ENCODE data around the gene THBS1. TPM values are rescaled to one million over a fixed set of nuclear protein-coding genes. Genes with fewer than 3 reads are reported as not detected.

THBS1 gene
- total RNA-seq, 1 donor from 2014 or later = 513 TPM

DNA sequence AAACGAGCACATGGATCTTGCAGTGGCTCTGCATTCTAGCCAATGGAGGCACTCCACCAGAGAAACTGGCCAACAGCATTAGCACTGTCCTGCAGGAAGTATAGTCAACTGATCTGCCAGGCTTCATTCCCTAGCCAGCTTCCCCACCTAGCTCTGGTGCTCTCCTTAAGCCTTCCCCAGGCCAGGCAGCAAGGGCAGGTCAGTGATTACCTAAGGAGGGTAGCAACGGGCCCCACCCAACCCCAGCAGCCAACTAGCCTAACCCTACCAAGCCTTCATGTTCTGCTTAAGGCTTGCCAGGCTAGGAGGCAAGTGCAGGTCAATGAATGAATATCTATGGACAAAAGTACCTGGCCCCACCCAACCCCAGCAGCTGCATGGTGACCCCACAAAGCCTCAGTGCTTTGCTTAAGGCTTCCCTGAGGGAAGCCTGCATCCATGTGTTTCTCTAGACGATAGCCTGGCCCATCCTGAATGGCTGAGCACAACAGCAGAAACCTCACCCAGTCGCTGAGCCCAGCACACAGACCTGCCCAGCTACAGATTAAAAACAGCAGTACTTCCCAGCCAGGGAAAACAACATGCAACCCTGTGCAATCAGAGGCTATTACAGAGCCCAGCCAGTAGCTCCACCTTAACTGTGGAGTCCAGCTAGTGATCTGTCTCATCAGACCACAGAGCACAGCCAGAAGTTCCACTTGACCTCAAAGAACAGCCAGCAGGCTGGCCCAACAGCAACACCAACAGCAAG is 28.5 kb downstream of the THBS1 start:
- Histone ChIP-seq H3K4me3 (no peak overlapping the region), H3K9me3 (peaks cover 10% of the 10 kb centered on the region), H3K4me1 (no peaks in the 10 kb centered on the region), H3K27me3 (no peaks in the 10 kb centered on the region), H3K27ac (no peak overlapping the region), H3K36me3 (no peaks in the 10 kb centered on the region)
- intact Hi-C loops (cut with DNase I) = no loop called here
- TF ChIP-seq POLR2A (IDR thresholded peaks at IDR 0.05) = no peak
- DNase-seq (ENCODE audit: extremely low spot score in 2 of 2) = no peak

GRCh38 chr15:39610665-39611064 is 29.8 kb downstream of the THBS1 start:
- H3K27ac ChIP-seq = no peak overlapping the region

DNA sequence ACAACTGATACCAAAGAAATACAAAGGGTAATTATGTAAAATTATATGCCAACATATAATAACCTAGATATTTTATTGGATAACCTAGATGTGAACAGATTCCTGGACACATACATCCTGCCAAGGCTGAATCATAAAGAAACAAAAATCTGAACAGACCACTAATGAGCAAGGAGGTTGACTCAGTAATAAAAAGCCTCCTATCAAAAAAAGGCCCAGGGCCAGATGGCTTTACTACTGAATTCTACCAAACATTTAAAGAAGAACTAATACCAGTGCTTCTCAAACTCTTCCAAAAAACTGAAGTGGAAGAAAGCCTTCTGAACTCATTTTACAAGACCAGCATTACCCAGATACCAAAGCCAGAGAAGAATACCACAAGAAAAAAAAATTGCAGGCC is 32.4 kb downstream of the THBS1 start:
- Histone ChIP-seq H3K27me3 (no peaks in the 10 kb centered on the region), H3K36me3 (no peaks in the 10 kb centered on the region), H3K9me3 (peaks cover 10% of the 10 kb centered on the region), H3K4me1 (no peaks in the 10 kb centered on the region), H3K4me3 (no peak overlapping the region), H3K27ac (no peak overlapping the region)
- DNase-seq (ENCODE audit: extremely low spot score in 2 of 2) = no peak
- TF ChIP-seq POLR2A (IDR thresholded peaks at IDR 0.05) (no peak), POLR2AphosphoS5 (IDR thresholded peaks at IDR 0.05; ENCODE audit: insufficient read depth in 1 of 2, low read depth in 1 of 2) (no peak)
- TF ChIP-seq, protein P1, sequence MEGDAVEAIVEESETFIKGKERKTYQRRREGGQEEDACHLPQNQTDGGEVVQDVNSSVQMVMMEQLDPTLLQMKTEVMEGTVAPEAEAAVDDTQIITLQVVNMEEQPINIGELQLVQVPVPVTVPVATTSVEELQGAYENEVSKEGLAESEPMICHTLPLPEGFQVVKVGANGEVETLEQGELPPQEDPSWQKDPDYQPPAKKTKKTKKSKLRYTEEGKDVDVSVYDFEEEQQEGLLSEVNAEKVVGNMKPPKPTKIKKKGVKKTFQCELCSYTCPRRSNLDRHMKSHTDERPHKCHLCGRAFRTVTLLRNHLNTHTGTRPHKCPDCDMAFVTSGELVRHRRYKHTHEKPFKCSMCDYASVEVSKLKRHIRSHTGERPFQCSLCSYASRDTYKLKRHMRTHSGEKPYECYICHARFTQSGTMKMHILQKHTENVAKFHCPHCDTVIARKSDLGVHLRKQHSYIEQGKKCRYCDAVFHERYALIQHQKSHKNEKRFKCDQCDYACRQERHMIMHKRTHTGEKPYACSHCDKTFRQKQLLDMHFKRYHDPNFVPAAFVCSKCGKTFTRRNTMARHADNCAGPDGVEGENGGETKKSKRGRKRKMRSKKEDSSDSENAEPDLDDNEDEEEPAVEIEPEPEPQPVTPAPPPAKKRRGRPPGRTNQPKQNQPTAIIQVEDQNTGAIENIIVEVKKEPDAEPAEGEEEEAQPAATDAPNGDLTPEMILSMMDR (IDR thresholded peaks at IDR 0.05) = no peak
- intact Hi-C loops (cut with DNase I) = no loop called here

More at GRCh38 chr15:39610665-39611064, 29.8 kb downstream of the THBS1 start:
- Histone ChIP-seq H3K9me3 (peaks cover 10% of the 10 kb centered on the region), H3K4me3 (no peak overlapping the region), H3K27me3 (no peaks in the 10 kb centered on the region), H3K4me1 (no peaks in the 10 kb centered on the region), H3K36me3 (no peaks in the 10 kb centered on the region)
- TF ChIP-seq, protein P1 (IDR thresholded peaks at IDR 0.05) = no peak
- TF ChIP-seq POLR2A (IDR thresholded peaks at IDR 0.05) (no peak), POLR2AphosphoS5 (IDR thresholded peaks at IDR 0.05; ENCODE audit: insufficient read depth in 1 of 2, low read depth in 1 of 2) (no peak)
- intact Hi-C loops (cut with DNase I) = no loop called here
- no peak for DNase-seq (ENCODE audit: extremely low spot score in 2 of 2)

GRCh38 chr15:39613861-39614260 is 33.0 kb downstream of the THBS1 start:
- Histone ChIP-seq H3K27ac (no peak overlapping the region), H3K9me3 (peaks cover 10% of the 10 kb centered on the region), H3K36me3 (no peaks in the 10 kb centered on the region), H3K27me3 (no peaks in the 10 kb centered on the region), H3K4me1 (no peaks in the 10 kb centered on the region), H3K4me3 (no peak overlapping the region)
- no peak for TF ChIP-seq POLR2A (IDR thresholded peaks at IDR 0.05)
- TF ChIP-seq POLR2AphosphoS5 (IDR thresholded peaks at IDR 0.05; ENCODE audit: insufficient read depth in 1 of 2, low read depth in 1 of 2) = no peak
- TF ChIP-seq, protein P1 (IDR thresholded peaks at IDR 0.05) = no peak
- intact Hi-C loops (cut with DNase I) = no loop called here
- no peak for DNase-seq (ENCODE audit: extremely low spot score in 2 of 2)

- H3K36me3 ChIP-seq = no peaks in the 10 kb centered on the region
- intact Hi-C loops (cut with DNase I) = no loop called here
- H3K4me3 ChIP-seq = no peak overlapping the region
- H3K27ac ChIP-seq = no peak overlapping the region
- H3K4me1 ChIP-seq = no peaks in the 10 kb centered on the region
- TF ChIP-seq, protein P1 (IDR thresholded peaks at IDR 0.05) = no peak
- TF ChIP-seq POLR2A (IDR thresholded peaks at IDR 0.05) (no peak), POLR2AphosphoS5 (IDR thresholded peaks at IDR 0.05; ENCODE audit: insufficient read depth in 1 of 2, low read depth in 1 of 2) (no peak)
- H3K9me3 ChIP-seq = no peaks in the 10 kb centered on the region
- DNase-seq (ENCODE audit: extremely low spot score in 2 of 2) = no peak
- H3K27me3 ChIP-seq = no peaks in the 10 kb centered on the region
Observed at GRCh38 chr15:39616731-39617455, 36.0 kb downstream of the THBS1 start.

Data from vagina (tissue), 2 donors.